Psoas muscle (tissue), 8 donors: ENCODE data around the gene CRKL. TPM values are rescaled to one million over a fixed set of nuclear protein-coding genes. Genes with fewer than 3 reads are reported as not detected.

Experiments
- ATAC-seq, 4 donors: fragments of 200-7000 bp; cut with Tn5 transposase; one replicate each; pipeline ENCODE4 v1.9.1; 2020; ENCODE audit warnings: moderate library complexity in 3 of 4, mild to moderate bottlenecking in 2 of 4
- DNase-seq, 2 donors: peaks; one replicate each; pipeline ENCODE4 v3.0.0-alpha.2; 2020
- H3K27ac ChIP-seq: fragments of 200-600 bp; one replicate; pipeline ENCODE4 v1.8.0; 2022
- H3K27me3 ChIP-seq, 3 donors: fragments of 200-600 bp in 1 of 3; one replicate each; pipeline versions ENCODE4 v1.6.1 to v1.8.0; 2013 to 2022; ENCODE audit warnings: low read length in 2 of 3, mild to moderate bottlenecking in 2 of 3, moderate library complexity in 1 of 3; ENCODE audit not compliant: insufficient read depth in 3 of 3
- H3K36me3 ChIP-seq, 2 donors: fragments of 200-600 bp in 1 of 2; one replicate each; pipeline versions ENCODE4 v1.6.1 to v1.8.0; 2013 to 2022; ENCODE audit warnings: low read depth in 1 of 2, mild to moderate bottlenecking in 1 of 2, moderate library complexity in 1 of 2; ENCODE audit not compliant: insufficient read depth in 1 of 2
- H3K4me1 ChIP-seq: fragments of 200-600 bp; one replicate; pipeline ENCODE4 v1.8.0; 2022
- H3K4me3 ChIP-seq: fragments of 200-600 bp; one replicate; pipeline ENCODE4 v1.8.0; 2022; ENCODE audit warnings: mild to moderate bottlenecking
- H3K9me3 ChIP-seq: fragments of 200-600 bp; one replicate; pipeline ENCODE4 v1.8.0; 2022
- CTCF ChIP-seq: fragments of 200-600 bp; IDR thresholded peaks from one replicate; pipeline ENCODE4 v1.8.0; 2022; ENCODE audit warnings: antibody characterized with exemption
- WGBS, 3 donors: extraction: QIAGEN DNeasy Blood & Tissue Kit; methylation state at CpG; one replicate each; pipeline versions ENCODE4 v1.1.6 to v1.1.7; 2013; 5-methylcytosine and 5-hydroxymethylcytosine counted together
- intact Hi-C, 2 donors: fragments of 100-400 bp; cut with DNase I; formaldehyde crosslinking; loops; one replicate each; pipeline versions ENCODE4 v1.11.0 to v1.14.2; 2022
- polyA plus RNA-seq, 3 donors: library from polyadenylated mRNA; stranded (reverse); fragments of 200-250 nt; gene quantifications; one replicate each; pipeline ENCODE4 v1.2.3, GENCODE V29; 2013
- total RNA-seq, 4 donors: library from RNA; stranded (reverse); fragmentation: NEBNext Ultra II Directional in 2 of 4; extraction: Animal tissue kit (Norgen Biotek cat#: 25700) in 2 of 4; gene quantifications; one replicate each; pipeline versions ENCODE4 v1.2.1 to v1.2.4, GENCODE V29; 2021 to 2023
- donor health status: healthy with polysubstance abuse.
- donor health status: DM: no; HTN: no; CAD: no; lungs with moderate emphysema.
- donor health status: Bipolar disorder and iron deficiency.
- donor health status: healthy.
- donor health status: DM: yes; HTN: yes; CAD: no.
- donor health status: DM: no; HTN: no; CAD: no.
- donor health status: DM: no; HTN: no; CAD: no.
- donor health status: DM: yes; HTN: yes; CAD: no.

The CRKL gene
- total and polyA plus RNA-seq, 7 donors, result 29.7 to 94.7 (median 68.9) TPM

- intact Hi-C loops, result loop anchor here in 1 of 2 donors (5.0 kb wide), 1 partner anchor 70 kb away; no protein-coding TSS in a partner anchor
- DNase-seq, result peak; percentile 27 to 60
These were observed 40.0 kb downstream of the CRKL start for GRCh38 chr22:20957102-20957682.

GRCh38 chr22:20957683-20958431 is 40.6 kb downstream of the CRKL start:
- 4 to 6% (median 5%) methylated on average over 25 to 32 of the region's 32 CpGs for WGBS, 3 donors
- H3K4me3 ChIP-seq, result peak overlapping the region; percentile 68
- ATAC-seq (peak; percentile 22 to 49 (median 35)), DNase-seq (peak in 1 of 2 donors; percentile 66)
- no peak overlapping the region for H3K27ac ChIP-seq
- H3K4me1 ChIP-seq, result peaks cover 6% of the 10 kb centered on the region
- no peaks in the 10 kb centered on the region for H3K27me3 ChIP-seq
- peaks cover 0 to 10% of the 10 kb centered on the region in 2 donors for H3K36me3 ChIP-seq
- H3K9me3 ChIP-seq, result no peaks in the 10 kb centered on the region
- intact Hi-C loops, result loop anchor here in 1 of 2 donors (5.0 kb wide), 1 partner anchor 71 kb away; no protein-coding TSS in a partner anchor
- no peak for TF ChIP-seq CTCF

More at GRCh38 chr22:20957102-20957682, 40.0 kb downstream of the CRKL start:
- no peaks in the 10 kb centered on the region for H3K27me3 ChIP-seq
- peaks cover 6% of the 10 kb centered on the region for H3K4me1 ChIP-seq
- TF ChIP-seq CTCF, result no peak
- WGBS, 3 donors, result 1 to 2% (median 2%) methylated on average over 39 to 59 of the region's 59 CpGs
- H3K9me3 ChIP-seq, result no peaks in the 10 kb centered on the region
- H3K27ac ChIP-seq, result no peak overlapping the region
- peaks cover 0 to 16% of the 10 kb centered on the region in 2 donors for H3K36me3 ChIP-seq
- peak; percentile 17 to 44 (median 29) for ATAC-seq
- H3K4me3 ChIP-seq, result peak overlapping the region; percentile 68

- Histone ChIP-seq H3K27me3 (peaks cover 0 to 14% (median 5%) of the 10 kb centered on the region in 3 donors), H3K9me3 (no peaks in the 10 kb centered on the region), H3K27ac (no peak overlapping the region), H3K4me1 (peaks cover 6% of the 10 kb centered on the region), H3K4me3 (no peak overlapping the region), H3K36me3 (peaks cover 0 to 3% of the 10 kb centered on the region in 2 donors)
- no peak for ATAC-seq
- intact Hi-C loops, result loop anchor here in 1 of 2 donors (5.0 kb wide), 1 partner anchor 73 kb away; no protein-coding TSS in a partner anchor
- no peak for TF ChIP-seq CTCF
- peak in 1 of 2 donors; percentile 20 for DNase-seq
- WGBS, 3 donors, result 92 to 94% (median 92%) methylated on average over 20 of the region's 20 CpGs
These were observed 42.6 kb downstream of the CRKL start for GRCh38 chr22:20959578-20960461.

- Histone ChIP-seq H3K4me3 (no peak overlapping the region), H3K27me3 (peaks cover 0 to 14% (median 5%) of the 10 kb centered on the region in 3 donors), H3K4me1 (peaks cover 6% of the 10 kb centered on the region), H3K36me3 (peaks cover 0 to 1% of the 10 kb centered on the region in 2 donors), H3K27ac (no peak overlapping the region), H3K9me3 (no peaks in the 10 kb centered on the region)
- intact Hi-C loops, result no loop called here
- DNase-seq (peak in 1 of 2 donors; percentile 38), ATAC-seq (no peak)
- WGBS, 3 donors, result 81 to 88% (median 83%) methylated on average over 4 of the region's 4 CpGs
- TF ChIP-seq CTCF, result no peak
These were observed 43.4 kb downstream of the CRKL start for GRCh38 chr22:20960609-20961008.
